A172 (cell line): ENCODE data around the gene PTPRM. TPM values are rescaled to one million over a fixed set of nuclear protein-coding genes. Genes with fewer than 3 reads are reported as not detected.

ENCODE experiments used
- DNase-seq: peaks from one replicate; pipeline ENCODE4 v3.0.0-alpha.2; 2015; ENCODE audit warnings: low spot score
- total RNA-seq: library from RNA; depleted of rRNA; stranded (reverse); fragments of >200 nt; shearing (Covaris generic); gene quantifications from 2 replicates; pipeline ENCODE4 v1.2.3, GENCODE V29; 2014

PTPRM gene
- total RNA-seq, 1 experiment from 2014 or later = 26.4 TPM

DNA sequence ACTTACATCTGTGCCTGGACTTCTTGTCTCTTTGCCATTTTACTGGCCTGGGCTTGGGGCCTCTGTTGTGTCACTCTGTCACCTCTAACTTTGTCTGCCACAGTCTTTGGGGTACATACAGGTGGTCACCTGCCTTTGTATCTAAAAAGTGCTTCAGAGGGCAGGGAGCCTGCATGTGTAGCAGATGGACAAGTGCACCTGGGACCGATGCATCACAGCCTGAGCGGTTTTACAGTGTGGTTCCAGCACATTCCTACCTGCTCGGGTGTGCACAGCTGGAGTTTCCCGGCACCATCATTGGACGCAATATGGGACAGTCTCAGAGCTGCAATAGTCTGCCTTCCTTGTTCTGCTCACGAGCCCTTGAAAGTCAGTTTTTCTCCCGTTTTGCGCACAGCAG is 792.4 kb downstream of the PTPRM start:
- DNase-seq = no peak

DNA sequence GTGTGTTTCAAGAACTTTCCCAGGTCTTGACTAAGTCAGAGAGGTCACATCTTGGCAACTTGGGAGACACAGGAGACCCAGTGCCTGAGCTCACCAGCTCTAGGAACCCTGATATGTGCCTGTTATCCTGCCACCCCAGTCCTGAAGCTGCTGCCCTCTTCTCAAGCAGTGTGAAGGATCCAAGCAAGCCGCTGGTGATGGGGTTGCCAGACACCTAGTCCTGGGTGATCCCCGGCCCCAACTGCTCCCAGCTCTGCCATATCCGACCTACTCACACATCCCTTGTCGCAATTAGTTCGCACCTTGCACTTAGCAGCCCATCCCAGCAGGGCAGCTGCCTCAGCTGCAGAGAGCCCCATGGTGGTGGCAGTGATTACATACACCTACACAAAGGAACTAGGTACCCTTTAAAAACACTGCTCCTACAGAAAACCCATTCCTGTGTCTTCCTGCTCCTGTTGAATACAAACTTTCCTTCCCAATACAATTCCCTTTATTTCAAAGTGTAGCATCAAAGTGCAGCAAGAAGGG is 794.9 kb downstream of the PTPRM start:
- no peak for DNase-seq

DNA sequence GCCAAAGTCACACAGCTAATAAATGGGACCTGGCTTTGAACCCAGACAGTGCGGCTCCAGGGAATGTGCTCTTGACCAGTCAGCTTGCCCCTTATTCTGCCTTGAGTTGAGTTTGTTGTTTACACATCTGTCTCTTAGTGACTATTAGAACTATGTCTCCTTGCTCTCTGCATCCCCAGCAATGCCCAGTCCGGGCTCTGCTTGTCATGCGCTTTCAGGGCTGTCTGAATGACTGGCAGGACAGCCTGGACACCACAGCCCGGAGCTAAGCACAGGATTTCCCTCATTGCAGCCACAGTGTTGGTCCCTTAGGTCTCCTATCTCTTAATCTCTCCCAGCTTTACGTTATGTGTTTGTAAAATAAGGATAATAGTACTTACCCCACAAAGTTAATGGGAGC is 795.7 kb downstream of the PTPRM start:
- no peak for DNase-seq

DNA sequence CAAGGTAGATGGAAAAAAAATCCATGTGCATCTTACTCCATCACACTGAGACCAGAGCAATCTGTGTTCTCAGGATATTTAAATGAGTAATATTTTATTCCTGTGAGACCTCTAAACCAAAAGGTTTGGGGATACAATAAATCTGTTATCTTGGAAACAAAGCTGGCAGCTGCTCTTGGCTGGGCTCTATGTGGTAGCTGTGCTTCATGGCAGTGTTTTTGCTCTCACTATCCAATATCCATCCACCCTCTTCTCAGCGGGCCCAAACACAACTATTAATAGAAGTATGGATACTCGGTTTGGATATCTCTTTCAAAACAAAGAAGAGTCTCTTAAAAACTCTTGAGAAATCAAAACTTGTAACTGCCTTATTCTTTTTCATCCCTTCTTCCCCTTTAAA is 797.3 kb downstream of the PTPRM start:
- no peak for DNase-seq

DNA sequence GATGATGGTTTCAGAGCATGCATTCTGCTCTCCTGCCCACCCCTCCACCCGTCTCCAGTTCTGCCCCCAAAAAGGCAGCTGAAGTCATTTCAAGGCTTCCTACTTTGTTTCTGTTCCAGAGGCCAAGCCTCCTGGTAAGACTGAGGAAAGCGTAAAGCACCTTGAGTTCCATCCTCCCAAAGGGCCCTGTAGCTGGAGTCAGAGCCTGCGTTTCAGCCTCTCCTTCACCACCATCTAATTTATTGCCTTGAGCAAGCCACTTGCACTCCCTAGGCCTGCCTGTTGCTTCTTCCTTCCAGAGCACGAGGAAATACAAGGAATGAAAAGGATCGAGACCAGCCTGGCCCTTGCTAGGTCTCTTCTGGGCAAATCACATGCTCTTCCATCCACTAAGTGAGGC is 797.9 kb downstream of the PTPRM start:
- DNase-seq = no peak

DNA sequence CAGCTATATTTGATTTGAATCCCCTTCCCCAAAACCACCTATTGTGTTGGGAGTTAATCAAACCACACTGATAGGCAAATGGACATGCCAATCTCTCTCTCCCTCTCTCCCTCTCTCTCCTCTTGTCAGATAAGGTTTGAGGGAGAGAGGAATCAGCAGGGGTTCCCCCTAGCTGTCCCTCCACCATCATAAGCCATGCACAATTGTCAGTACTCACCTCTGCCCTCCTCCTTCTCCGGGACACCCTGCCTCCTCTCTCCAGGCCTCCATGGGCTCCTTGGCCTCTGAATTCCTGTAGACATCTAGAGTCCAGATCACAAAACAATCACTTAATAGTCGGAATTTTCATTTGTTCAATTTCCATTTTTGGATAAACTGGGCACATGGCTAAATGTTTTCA is 798.4 kb downstream of the PTPRM start:
- no peak for DNase-seq

DNA sequence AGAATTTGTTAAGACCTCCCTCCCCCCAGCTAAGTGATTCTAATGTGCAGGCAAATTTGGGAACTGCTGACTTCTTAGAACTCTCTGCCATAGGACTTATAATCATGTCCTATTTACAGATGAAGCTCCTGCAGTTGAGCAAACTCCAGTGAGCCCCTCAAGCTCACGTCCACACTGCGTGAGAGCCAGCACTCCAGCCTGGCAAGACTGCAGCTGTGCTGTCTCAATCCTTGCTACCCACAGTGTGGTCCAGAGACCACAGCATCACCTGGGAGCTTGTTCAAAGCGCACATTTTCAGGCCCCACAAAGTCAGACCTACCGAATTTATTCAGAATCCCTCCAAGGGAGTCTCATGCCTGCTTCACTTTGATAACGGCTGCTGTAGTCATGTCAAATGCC is 799.0 kb downstream of the PTPRM start:
- DNase-seq = no peak

DNA sequence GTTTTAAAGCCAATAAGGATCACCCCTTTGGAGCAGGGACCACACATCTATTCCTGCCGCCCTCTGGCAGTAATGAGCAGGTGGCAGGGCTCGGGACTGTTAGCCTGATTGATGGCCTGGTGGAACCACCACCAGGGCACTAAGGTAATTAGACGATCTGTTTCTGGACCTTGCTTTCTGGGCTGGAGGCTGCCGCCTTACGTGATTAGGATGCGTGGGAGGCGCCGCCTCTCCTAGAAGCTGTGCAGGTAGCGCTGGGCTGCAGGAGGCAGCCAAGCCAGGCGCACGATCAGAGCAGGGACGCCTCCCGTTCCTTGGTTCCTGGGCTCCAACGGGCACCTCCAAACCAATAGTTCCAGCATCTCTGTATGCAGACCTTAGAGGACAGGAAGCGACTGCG is 799.5 kb downstream of the PTPRM start:
- DNase-seq = no peak

DNA sequence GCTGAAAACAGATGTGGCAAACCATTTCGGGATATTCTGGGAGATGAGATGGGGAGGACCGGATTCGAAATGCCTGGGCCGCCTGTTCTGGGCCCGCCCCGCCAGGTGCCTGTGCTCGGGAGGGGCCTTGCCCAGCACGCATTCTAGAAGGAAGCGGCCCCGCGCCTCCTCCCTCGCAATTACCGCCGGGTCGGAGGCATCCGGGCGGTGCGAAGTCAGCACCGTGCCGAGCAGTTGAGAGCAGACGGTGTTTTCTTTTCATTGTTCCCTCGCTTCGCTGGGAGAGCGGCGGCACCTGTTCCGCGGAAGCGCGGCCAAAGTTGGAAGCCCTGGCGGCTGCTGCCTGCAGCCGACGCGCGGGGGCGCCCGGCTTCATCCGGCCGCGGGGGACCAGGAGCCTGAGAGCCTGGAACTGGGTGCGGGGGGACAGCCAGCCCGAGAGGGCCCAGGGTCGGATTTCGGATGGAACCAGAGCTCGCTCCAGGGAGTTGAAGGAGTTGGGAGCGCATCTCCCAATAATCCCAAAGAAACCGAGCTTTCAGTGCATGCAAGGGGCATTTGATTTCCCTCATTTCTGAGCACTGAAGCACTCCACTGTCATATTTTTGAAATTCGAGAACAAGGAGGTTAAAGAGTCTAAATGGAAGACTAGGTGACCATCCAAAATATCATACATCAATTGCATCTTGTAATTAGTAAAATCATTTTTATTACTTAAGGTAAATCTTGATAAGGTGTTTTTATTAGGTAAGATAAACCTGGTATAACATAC is 800.3 kb downstream of the PTPRM start:
- DNase-seq = no peak

DNA sequence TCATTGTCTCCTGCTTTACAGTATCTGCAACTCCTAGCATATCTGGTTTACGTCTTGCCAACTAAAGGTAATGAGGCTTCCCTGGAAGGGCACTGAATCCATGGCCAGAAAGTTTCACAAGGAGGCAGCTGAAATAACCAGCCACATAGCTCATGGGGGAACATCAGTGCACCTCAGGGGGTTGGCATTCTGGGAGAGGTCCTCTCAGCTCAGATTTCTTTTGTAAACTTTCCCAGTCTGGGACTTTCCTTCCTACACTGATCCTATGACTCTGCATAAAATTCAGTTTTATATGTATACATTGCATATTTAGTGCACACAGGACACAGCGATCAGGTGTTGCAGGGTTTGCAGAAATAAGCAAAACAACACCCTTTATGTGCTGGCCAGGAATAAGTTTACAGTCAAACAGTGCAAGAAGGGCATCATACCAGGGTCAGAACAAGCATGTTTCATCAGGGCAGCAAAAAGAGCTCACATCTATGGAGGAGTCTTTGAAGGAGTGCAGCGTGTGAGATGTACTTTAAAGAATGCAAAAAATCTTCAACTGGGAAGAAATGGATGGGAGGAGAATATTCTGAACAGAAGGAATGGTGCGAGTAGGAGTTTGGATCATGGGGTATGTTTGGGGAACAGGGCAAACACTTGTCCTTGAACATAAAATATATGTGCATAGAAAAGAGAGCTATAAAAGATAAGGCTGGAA is 801.5 kb downstream of the PTPRM start:
- no peak for DNase-seq

DNA sequence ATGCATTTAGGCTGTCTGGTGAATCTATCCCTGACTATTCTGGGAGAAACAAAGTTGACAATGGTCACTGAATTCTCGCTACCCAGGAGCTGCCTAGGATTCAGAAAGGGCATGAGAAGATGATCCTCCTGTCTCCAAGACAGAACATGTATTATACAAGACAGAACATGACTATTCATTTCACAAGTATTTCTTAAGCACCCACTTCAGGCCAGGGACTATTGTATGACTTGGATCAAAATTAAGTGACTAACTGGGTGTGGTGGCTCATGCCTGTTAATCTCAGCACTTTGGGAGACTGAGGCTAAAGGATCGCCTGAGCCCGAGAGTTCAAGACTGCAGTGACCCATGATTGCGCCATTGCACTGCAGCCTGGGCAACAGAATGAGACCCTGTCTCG is 806.4 kb downstream of the PTPRM start:
- no peak for DNase-seq

DNA sequence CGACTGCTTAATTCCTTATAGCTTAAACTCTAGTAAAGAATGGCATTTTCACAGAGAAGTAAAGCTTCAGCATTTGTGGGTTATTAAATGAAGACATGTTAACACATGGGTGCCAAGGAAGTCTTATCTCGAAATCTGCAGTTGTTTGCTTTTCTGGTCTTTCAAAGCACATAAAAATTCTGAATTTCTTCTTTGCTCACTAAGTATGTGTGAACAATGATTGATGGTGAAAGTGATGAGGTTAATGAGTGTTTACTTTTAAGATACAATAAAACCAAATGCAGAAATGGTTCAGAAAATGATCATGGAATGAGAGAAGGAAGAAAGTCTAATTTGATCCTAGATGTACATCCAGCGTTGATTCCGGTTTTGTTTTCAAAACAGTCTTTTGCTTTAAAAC is 807.6 kb downstream of the PTPRM start:
- no peak for DNase-seq

DNA sequence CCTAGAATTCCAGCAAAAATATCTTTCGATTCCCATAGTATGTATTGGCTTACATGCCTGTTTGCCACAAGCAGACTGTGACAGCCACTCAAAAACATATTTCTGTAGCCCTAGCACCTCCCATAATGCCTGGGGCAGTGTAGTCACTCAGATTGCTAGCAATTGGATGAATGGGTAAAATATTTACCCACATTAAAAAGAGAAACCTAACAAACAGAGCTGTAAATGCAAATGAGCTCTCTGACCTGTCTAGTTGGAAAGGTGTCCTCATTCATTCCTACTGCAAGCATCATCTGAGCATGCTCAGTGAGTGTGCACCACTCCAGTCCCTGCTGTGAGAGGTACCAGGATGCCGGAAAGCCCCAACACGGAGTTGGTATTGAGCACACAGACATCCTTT is 808.1 kb downstream of the PTPRM start:
- DNase-seq = no peak

DNA sequence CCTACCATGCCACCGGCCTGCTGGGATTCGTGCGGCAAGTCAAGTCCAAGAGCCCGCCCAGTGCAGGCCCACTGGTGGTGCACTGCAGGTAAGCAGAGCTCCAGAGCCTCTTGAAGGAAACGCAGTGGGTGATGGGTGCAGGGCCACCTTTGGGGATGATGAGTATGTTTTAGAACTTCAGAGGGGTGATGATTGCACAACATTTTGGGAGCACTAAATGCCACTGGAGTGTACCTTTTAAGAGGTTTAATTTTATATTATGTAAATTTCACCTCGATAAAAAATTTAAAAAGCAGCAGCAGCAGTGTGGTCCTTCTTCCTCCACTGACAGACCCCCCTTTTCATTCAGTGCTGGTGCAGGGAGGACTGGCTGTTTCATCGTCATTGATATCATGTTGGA is 809.0 kb downstream of the PTPRM start:
- no peak for DNase-seq

DNA sequence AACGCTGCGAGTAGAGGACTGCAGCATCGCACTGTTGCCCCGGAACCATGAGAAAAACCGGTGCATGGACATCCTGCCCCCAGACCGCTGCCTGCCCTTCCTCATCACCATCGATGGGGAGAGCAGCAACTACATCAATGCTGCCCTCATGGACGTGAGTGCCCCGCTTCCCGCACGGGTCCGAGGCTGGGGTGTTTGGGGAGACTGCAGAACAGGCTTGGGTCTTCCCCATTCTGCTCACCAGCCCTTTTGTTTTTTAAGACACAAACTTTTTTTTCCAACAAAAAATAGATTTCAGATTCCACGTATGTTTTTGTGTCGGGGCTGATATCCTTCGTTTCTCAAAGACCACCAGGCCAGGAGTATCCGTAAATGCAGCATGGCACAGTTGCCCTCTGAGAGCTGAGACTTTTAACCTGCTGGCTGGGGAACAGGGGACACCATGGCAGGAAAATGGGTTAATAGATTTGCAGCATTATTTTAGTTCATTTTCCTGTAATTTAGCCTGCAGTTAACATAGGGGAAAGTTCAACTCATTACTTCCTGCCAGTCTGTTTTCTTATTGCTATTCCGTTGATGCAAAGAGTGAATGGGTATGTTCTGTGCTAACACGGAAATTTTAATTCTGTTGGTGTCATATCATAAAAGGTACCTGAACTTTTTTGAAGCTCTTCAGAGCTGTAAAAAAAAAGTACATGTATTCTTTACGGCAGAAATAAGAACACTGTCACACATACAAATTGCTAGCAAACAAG is 812.2 kb downstream of the PTPRM start:
- no peak for DNase-seq

DNA sequence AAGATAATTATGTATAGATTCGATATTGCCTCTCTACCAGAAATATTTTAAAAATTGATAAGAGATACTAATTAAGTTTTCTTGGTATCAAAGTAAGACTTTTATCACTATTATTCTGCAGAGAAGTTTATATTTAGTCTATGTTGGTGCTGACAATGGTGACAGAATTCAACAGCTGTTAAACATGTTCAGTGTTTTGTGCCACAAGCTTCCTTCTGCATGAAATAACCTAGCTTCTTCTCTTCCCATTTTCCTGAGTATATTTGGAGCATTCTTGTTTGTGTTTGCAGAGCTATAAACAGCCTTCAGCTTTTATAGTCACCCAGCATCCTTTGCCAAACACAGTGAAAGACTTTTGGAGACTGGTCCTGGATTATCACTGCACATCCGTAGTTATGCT is 812.9 kb downstream of the PTPRM start:
- DNase-seq = no peak

DNA sequence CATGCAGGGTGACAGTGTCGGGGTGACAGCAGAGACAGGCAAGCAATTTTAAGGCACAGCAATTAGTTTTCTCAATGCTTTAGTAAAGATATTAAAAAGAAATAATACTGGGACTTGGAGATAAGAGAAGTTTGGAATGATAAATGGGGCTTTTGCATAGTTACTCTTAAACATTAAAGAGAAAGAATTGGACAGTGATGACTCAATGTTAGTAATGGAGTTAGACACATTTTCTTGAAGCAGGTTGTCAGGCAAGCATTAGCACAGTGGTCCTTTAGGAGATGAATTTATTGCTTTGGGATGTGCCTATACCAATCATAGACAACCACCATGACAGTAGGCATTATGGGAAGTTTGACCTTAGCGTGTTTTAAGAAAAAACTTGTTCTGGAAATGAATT is 813.8 kb downstream of the PTPRM start:
- no peak for DNase-seq

DNA sequence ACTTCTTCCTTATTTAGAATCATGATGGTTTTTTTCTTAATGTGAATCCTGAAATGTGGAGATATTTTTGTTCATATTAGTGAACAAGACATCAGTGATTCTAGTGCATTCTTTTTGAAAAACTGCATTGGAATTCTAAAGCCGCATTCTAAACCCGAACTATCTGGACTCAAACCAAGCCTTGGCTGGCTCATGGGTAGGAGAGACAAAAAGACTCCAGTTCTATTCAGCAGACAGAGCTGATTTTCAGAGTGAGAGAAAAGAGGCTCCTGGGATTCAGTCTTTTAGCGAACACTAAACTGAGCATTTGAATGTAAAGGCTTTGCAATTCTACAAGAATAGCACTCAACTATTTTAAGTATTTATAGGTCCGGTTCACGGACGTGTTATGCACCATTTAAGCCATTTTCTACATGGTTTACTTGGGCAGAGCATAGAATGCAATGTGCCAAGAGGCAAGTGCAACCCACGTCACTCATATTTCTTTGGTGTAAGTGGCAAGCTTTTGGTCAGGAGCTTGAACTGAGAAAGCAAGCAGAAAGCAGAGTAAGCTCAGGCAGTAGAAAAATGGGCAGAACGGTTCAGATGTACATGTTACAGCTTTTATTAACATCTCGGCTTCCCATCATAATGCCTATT is 814.8 kb downstream of the PTPRM start:
- no peak for DNase-seq

DNA sequence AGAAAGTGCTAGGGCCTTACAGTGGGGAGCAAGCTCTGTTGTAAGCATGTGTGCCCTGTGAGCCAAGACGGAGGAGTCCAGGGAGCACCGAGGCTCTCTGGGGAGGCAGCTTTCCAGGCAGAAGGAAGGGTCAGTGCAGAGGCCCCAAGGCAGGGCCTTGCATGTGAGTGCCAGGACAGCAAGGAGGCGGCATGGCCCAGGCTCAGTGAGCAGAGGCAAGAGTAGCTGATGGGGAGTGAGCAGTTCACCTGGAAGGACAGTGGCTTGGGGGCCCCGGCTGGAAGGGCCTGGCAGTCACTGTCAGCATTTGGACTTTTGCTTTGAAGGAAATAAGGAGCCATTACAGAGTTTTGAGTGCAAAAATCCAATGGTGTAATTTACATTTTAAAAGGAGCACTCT is 818.3 kb downstream of the PTPRM start:
- DNase-seq = no peak

DNA sequence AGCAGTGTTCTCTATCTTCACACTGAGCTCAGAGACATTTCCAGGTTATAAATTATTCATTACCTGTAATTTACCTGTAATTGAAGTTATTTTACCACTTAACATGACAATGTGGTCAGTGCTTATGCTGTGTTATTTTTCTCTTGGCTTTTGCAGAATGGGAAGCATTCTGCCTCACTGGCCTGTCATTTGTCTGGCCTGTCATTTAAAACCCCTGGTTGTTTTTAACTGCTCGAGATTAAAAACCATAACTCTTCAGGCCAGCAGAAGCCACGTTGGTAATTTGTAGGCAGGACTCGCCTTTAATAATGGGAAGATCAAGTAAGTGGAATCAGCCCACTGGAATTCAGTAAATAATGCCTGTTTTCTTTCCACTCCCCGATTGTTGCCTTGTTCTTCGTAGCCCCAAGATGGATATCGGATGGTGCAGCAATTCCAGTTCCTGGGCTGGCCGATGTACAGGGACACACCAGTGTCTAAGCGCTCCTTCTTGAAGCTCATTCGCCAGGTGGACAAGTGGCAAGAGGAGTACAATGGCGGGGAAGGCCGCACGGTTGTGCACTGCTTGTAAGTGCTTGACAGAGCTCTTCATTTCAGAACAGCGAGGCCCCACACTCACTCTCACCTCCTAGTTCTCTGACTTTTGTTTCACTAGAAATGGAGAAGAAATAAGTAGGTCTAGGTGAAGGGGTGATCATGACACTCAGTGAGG is 819.7 kb downstream of the PTPRM start:
- DNase-seq = no peak
